Measurements from ENCODE around the gene SAMD10. TPM values are rescaled to one million over a fixed set of nuclear protein-coding genes. Genes with fewer than 3 reads are reported as not detected.

Gene SAMD10
- total RNA-seq, 1 experiment from 2014 or later, result 5.7 TPM

DNA sequence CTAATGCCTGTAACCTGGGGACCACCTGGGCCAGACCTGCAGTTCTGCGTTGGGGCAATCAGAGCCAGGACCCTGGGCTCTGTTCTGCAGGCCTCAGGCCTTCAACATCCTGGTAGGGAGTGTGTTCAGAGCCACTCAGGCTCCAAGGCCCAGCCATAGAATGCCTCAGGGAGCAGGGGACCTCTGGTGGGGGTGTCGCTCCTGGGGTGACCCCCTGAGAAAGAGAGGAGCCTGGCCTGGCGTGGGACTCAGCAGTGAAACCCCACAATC lies 35.7 kb downstream of the SAMD10 start:
- no peak overlapping the region for H4K91ac ChIP-seq (ENCODE audit: insufficient read length, low read depth, low read length)
- no peak overlapping the region for H2AFZ ChIP-seq (ENCODE audit: low read length)
- H3K14ac ChIP-seq (ENCODE audit: insufficient read depth, low read length), result no peak overlapping the region
- no peak overlapping the region for H3T11ph ChIP-seq (ENCODE audit: low read length)
- no peak for DNase-seq
- no peak overlapping the region for H2BK15ac ChIP-seq (ENCODE audit: low read depth, low read length)
- H2BK20ac ChIP-seq (ENCODE audit: low read depth, low read length, poor library complexity, severe bottlenecking), result no peak overlapping the region
- Mint-ChIP-seq H3K27ac (no peak overlapping the region), H3K4me3 (no peak overlapping the region), H3K9me3 (peaks cover 4 to 7% of the 10 kb centered on the region in 2 experiments; a peak in 3 of 5 replicates), H3K4me1 (peaks cover 4 to 17% of the 10 kb centered on the region in 2 experiments), H3K27me3 (ENCODE audit: low read depth) (no peaks in the 10 kb centered on the region), H3K36me3 (ENCODE audit: insufficient read depth in 1 of 3, low read depth in 3 of 3) (peaks cover 5 to 29% (median 22%) of the 10 kb centered on the region in 3 experiments)
- no peak overlapping the region for H2AK5ac ChIP-seq (ENCODE audit: insufficient read length, low read length)
- H4K5ac ChIP-seq (ENCODE audit: insufficient read length, low read depth, low read length), result no peak overlapping the region
- no peaks in the 10 kb centered on the region for H3K27me3 ChIP-seq (ENCODE audit: insufficient read depth, low read length)
- no peak overlapping the region for H3K4me2 ChIP-seq (ENCODE audit: insufficient read depth, insufficient read length, low read length)
- H3K23ac ChIP-seq (ENCODE audit: insufficient read length, low read depth, low read length), result no peak overlapping the region
- TF ChIP-seq, protein P1, sequence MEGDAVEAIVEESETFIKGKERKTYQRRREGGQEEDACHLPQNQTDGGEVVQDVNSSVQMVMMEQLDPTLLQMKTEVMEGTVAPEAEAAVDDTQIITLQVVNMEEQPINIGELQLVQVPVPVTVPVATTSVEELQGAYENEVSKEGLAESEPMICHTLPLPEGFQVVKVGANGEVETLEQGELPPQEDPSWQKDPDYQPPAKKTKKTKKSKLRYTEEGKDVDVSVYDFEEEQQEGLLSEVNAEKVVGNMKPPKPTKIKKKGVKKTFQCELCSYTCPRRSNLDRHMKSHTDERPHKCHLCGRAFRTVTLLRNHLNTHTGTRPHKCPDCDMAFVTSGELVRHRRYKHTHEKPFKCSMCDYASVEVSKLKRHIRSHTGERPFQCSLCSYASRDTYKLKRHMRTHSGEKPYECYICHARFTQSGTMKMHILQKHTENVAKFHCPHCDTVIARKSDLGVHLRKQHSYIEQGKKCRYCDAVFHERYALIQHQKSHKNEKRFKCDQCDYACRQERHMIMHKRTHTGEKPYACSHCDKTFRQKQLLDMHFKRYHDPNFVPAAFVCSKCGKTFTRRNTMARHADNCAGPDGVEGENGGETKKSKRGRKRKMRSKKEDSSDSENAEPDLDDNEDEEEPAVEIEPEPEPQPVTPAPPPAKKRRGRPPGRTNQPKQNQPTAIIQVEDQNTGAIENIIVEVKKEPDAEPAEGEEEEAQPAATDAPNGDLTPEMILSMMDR (conservative IDR thresholded peaks at IDR 0.05), result no peak
- peaks cover 11% of the 10 kb centered on the region for H3K23me2 ChIP-seq (ENCODE audit: insufficient read length, low read depth, low read length, poor library complexity, severe bottlenecking)
- no peaks in the 10 kb centered on the region for H3K9me3 ChIP-seq (ENCODE audit: control insufficient read depth, low read depth, low read length)
- H3K79me1 ChIP-seq (ENCODE audit: insufficient read depth, low read depth, low read length, poor library complexity, severe bottlenecking), result no peaks in the 10 kb centered on the region
- H3K18ac ChIP-seq (ENCODE audit: insufficient read length, low read depth, low read length), result no peak overlapping the region
- no peak overlapping the region for H2BK120ac ChIP-seq (ENCODE audit: low read depth, low read length, poor library complexity, severe bottlenecking)
- no peak overlapping the region for H4K8ac ChIP-seq (replicated peaks; ENCODE audit: insufficient read length, low read depth, low read length)
- H3K4me1 ChIP-seq (ENCODE audit: insufficient read depth, low read length), result no peaks in the 10 kb centered on the region
- H4K20me1 ChIP-seq (ENCODE audit: control insufficient read depth, insufficient read depth, insufficient read length), result peaks cover 3% of the 10 kb centered on the region
- H2BK5ac ChIP-seq (ENCODE audit: insufficient read length, low read length), result no peak overlapping the region
- no CpG with 5 or more reads among the region's 3 CpGs for WGBS (ENCODE audit: extremely low coverage, insufficient read length, low lambda C conversion rate)
- H3K4ac ChIP-seq (ENCODE audit: low read depth, low read length), result no peak overlapping the region
- H3K56ac ChIP-seq (ENCODE audit: insufficient read length, low read depth, low read length), result no peak overlapping the region
- H2BK12ac ChIP-seq (ENCODE audit: insufficient read length, low read depth, low read length), result no peak overlapping the region
- H3K79me2 ChIP-seq (ENCODE audit: insufficient read depth, low read length), result peaks cover 3% of the 10 kb centered on the region; the same call in 1 of the 2 replicates
- H3K27ac ChIP-seq (ENCODE audit: insufficient read length, low read depth, low read length), result no peak overlapping the region
- H3K9ac ChIP-seq (ENCODE audit: extremely low read depth, insufficient read length, low read length), result no peak overlapping the region

All from H9 (cell line).